Mesodermal cell (in vitro differentiated cells): Measurements from ENCODE around the gene TPM2.

ENCODE experiments used
- H3K27ac ChIP-seq: 2 replicates; pipeline ENCODE4 v1.7.0; 2013; ENCODE audit warnings: mild to moderate bottlenecking, low read depth, low read length, moderate library complexity; ENCODE audit not compliant: severe bottlenecking
- H3K36me3 ChIP-seq: 2 replicates; pipeline ENCODE4 v1.7.1; 2013; ENCODE audit warnings: mild to moderate bottlenecking, low read length, moderate library complexity; ENCODE audit not compliant: control insufficient read depth, insufficient read depth
- H3K4me1 ChIP-seq: one replicate; pipeline ENCODE4 v1.7.1; 2013; ENCODE audit warnings: mild to moderate bottlenecking, low read length; ENCODE audit not compliant: insufficient read depth, control insufficient read depth, poor library complexity, severe bottlenecking
- H3K4me3 ChIP-seq: 2 replicates; pipeline ENCODE4 v1.7.0; 2013; ENCODE audit warnings: low read length, control low read depth, mild to moderate bottlenecking; ENCODE audit not compliant: insufficient read depth, poor library complexity, severe bottlenecking; ENCODE audit errors: extremely low read depth
- H3K9me3 ChIP-seq: 2 replicates; pipeline ENCODE4 v1.7.1; 2013; ENCODE audit warnings: mild to moderate bottlenecking, low read length, moderate library complexity; ENCODE audit not compliant: control insufficient read depth
- WGBS, 2 experiments: methylation state at CpG; one replicate each; pipeline ENCODE4 v1.1.5; 2013; ENCODE audit warnings: missing lambda C conversion rate in 2 of 2; ENCODE audit not compliant: insufficient coverage in 2 of 2; 5-methylcytosine and 5-hydroxymethylcytosine counted together

Gene TPM2

GRCh38 chr9:35717132-35717870 is 27.6 kb upstream of the TPM2 start:
- WGBS, 2 experiments = 96 to 97% methylated on average over 11 to 14 of the region's 14 CpGs
- H3K27ac ChIP-seq = no peak overlapping the region
- H3K36me3 ChIP-seq = peaks cover 100% of the 10 kb centered on the region
- no peaks in the 10 kb centered on the region for H3K9me3 ChIP-seq
- H3K4me3 ChIP-seq = no peak overlapping the region
- H3K4me1 ChIP-seq = no peaks in the 10 kb centered on the region

- Histone ChIP-seq H3K27ac (no peak overlapping the region), H3K4me3 (no peak overlapping the region), H3K4me1 (no peaks in the 10 kb centered on the region), H3K36me3 (peaks cover 100% of the 10 kb centered on the region), H3K9me3 (no peaks in the 10 kb centered on the region)
- 98 to 100% methylated on average over 1 to 4 of the region's 4 CpGs for WGBS, 2 experiments
These were observed 26.5 kb upstream of the TPM2 start for GRCh38 chr9:35716230-35716629.

DNA sequence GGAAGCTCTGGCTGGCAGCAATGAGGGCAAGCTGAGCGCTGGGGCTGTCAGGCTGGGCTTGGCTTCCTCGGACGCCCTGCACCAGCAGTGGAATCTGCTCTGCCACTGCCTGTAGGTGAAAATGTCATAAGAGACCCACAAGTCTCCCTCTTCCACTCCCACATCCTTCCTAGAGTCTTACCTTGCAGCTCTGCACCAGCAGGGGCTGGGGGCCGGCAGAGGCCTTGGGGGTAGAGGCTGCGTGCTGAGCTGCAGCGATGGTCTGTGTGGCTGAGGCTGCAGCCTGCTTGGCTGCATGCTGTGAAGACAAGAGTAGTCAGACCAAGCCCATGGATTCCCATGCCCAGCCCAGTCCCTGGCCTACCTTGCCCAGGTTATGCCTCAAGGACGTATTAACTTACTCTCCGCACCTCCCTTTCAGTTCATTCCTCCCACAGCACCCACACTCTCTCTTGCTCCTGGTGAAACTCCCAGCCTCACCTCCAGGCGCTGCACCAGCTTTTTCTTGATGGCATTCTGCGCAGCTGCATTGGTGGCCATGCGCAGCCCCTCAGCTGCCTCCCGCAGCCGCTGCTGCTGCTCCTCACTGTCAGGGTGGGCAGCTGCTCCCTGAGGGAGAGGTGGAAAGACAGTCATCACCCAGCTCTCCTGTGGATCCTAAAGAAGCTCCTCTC is 25.0 kb upstream of the TPM2 start:
- H3K4me3 ChIP-seq = no peak overlapping the region
- H3K9me3 ChIP-seq = no peaks in the 10 kb centered on the region
- H3K4me1 ChIP-seq = no peaks in the 10 kb centered on the region
- peaks cover 100% of the 10 kb centered on the region for H3K36me3 ChIP-seq
- H3K27ac ChIP-seq = no peak overlapping the region
- WGBS, 2 experiments = 93 to 94% methylated on average over 8 to 13 of the region's 13 CpGs

DNA sequence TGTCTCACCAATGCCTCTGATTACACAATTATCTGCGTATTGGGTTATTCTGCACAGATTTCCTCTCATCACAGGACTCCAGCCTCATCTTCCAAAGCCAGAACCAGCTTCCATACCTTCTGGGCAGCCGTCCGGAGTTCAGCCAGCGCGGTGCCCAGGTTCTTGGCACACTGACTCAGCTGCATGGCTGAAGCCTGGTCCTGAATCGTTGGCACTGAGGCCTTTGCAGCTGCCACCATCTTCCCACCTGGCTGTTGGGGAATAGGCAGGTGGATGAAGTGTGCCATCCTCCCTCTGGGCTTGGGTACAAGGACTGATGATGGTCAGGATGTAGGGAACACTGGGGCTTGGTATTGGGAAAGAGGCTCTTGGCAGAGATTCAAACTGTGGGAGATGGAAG is 24.4 kb upstream of the TPM2 start:
- WGBS, 2 experiments = 100% methylated on average over 1 to 4 of the region's 6 CpGs
- Histone ChIP-seq H3K27ac (no peak overlapping the region), H3K4me3 (no peak overlapping the region), H3K9me3 (no peaks in the 10 kb centered on the region), H3K36me3 (peaks cover 100% of the 10 kb centered on the region), H3K4me1 (no peaks in the 10 kb centered on the region)

DNA sequence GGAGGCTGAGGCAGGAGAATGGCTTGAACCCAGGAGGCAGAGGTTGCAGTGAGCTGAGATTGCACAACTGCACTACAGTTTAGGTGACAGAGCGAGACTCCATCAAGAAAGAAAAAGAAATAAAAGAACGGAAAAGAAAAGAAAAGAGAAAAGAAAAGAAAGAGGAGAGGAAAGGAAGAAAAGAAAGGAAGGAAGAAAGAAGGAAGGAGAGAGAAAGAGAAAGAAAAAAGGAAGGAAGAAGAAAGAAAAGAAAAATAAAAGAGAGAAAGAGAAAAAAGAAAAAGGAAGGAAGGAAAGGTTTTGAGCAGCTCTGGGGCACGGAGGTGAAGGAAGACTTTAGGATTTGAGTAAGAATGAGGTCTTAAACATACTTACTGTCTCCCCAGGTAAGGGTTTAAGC is 23.9 kb upstream of the TPM2 start:
- Histone ChIP-seq H3K4me1 (no peaks in the 10 kb centered on the region), H3K4me3 (no peak overlapping the region), H3K27ac (no peak overlapping the region), H3K36me3 (peaks cover 100% of the 10 kb centered on the region), H3K9me3 (no peaks in the 10 kb centered on the region)
- 88 to 100% methylated on average over 2 to 3 of the region's 3 CpGs for WGBS, 2 experiments

DNA sequence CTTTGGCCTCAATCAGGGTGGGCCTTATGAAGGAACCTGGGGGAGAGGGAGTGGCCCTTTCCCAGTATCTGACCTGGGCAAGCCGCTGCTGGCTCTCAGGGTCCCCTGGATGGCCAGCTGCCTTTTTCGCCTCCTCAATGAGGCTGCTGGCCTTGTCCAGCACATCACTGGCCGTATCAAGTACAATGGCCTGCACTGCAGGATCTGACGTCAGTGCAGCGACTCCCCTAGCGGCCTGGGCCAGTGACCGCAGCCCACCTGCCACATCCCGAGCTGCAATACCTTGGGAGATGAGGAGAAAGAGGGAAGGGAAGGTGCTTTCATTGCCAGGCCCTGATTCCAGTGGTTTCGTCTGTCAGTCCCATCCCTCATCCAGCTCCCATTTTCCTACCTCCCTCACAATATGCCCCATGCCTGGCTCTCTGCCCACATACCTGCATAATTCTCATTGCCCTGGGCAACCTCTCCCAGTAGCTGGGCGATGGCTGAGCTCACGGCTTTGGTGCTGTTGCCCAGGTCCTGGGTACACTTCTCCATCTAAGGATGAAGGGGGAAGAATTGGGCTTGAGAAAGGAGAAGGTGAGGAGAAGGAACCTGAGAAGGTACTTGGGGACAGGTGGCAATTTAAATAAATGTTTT is 23.2 kb upstream of the TPM2 start:
- Histone ChIP-seq H3K4me1 (no peaks in the 10 kb centered on the region), H3K36me3 (peaks cover 100% of the 10 kb centered on the region)
- WGBS, 2 experiments = 95 to 96% methylated on average over 8 to 10 of the region's 11 CpGs

DNA sequence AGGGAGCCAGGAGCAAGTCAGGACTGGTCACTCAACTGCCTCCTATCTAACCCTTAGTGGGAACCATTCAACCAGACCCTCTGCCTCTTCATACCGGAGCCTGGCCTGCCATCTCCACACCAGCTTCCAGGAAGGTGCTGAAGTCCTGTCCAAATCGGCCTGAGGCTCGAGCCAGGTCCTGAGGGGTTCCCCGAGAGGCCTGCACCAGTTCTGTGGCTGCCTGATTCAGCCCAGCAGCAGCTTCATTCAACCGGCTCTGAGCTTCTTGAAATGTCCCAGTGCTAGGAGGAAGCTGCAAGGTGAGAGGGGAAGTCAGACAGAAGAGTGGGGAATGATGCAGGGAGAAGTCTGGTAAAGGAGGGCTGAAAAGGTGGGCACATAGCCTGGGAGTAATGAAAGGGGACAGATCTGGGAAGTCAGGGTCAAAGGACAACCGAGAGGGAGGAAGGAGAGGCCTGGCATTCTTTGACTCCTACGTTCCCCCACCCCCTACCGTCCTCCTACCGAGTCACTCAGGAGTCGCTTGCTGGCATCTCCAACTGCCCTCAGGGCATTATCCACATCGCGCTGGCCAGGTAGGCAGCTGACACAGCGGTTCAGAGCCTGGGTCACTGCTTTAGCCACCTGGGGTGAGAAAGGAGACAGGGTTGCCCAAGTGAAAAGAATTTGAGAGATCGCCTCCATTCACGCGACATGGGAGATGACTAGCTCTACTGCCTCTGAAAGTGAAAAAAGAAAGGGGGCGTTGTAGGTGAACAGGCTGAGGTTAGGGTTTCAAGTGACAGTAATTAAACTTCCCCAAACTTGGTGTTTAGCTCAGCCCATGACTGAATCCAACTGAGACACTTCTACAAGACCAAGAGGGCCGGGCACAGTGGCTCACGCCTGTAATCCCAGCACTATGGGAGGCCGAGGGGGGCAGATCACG is 22.0 kb upstream of the TPM2 start:
- Histone ChIP-seq H3K27ac (no peak overlapping the region), H3K4me3 (no peak overlapping the region), H3K9me3 (no peaks in the 10 kb centered on the region), H3K36me3 (peaks cover 100% of the 10 kb centered on the region), H3K4me1 (no peaks in the 10 kb centered on the region)
- WGBS, 2 experiments = 93 to 97% methylated on average over 10 to 18 of the region's 21 CpGs

More for the DNA sequence above, 23.2 kb upstream of the TPM2 start:
- no peak overlapping the region for H3K27ac ChIP-seq
- H3K4me3 ChIP-seq = no peak overlapping the region
- no peaks in the 10 kb centered on the region for H3K9me3 ChIP-seq

GRCh38 chr9:35710818-35711500 is 21.2 kb upstream of the TPM2 start:
- H3K27ac ChIP-seq = no peak overlapping the region
- H3K36me3 ChIP-seq = peaks cover 100% of the 10 kb centered on the region
- 98 to 100% methylated on average over 2 to 4 of the region's 7 CpGs for WGBS, 2 experiments
- no peaks in the 10 kb centered on the region for H3K9me3 ChIP-seq
- H3K4me3 ChIP-seq = no peak overlapping the region
- H3K4me1 ChIP-seq = no peaks in the 10 kb centered on the region

DNA sequence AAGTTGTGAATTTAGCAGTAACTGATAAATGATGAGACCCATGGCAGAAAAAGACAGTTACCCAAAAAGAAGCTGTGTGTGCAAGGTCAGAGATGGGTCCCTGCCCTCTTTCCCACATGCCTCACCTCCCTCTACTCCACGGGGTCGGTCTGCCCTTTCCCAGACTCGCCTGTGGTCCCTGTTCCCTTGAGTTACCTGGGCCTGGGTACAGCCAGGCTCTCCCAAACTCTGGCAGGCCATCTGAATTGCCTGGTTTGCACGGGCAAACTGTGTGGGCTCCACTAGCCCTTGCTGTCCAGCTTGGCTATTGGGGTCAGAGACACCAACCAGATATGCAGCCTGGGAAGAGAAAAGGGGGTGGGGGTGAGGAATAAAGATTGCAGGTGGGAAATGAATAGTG is 18.4 kb upstream of the TPM2 start:
- no peak overlapping the region for H3K4me3 ChIP-seq
- 98 to 100% methylated on average over 1 to 4 of the region's 4 CpGs for WGBS, 2 experiments
- no peaks in the 10 kb centered on the region for H3K9me3 ChIP-seq
- no peak overlapping the region for H3K27ac ChIP-seq
- peaks cover 100% of the 10 kb centered on the region for H3K36me3 ChIP-seq
- no peaks in the 10 kb centered on the region for H3K4me1 ChIP-seq

- Histone ChIP-seq H3K9me3 (no peaks in the 10 kb centered on the region), H3K4me3 (no peak overlapping the region), H3K4me1 (no peaks in the 10 kb centered on the region), H3K36me3 (peaks cover 100% of the 10 kb centered on the region), H3K27ac (no peak overlapping the region)
- 92 to 95% methylated on average over 8 to 9 of the region's 10 CpGs for WGBS, 2 experiments
These were observed 17.2 kb upstream of the TPM2 start for GRCh38 chr9:35706951-35707350.
